SU-DHL-6 (cell line): Measurements from ENCODE around the gene SCFD2.

Experiments used
- H2AFZ ChIP-seq: fragments of 200-600 bp; sonication (generic); 2 replicates; pipeline ENCODE4 v1.6.1; 2014; ENCODE audit warnings: low read depth, mild to moderate bottlenecking, moderate library complexity, mixed read lengths, antibody characterized with exemption, low read length; ENCODE audit not compliant: severe bottlenecking
- H3F3A ChIP-seq: fragments of 200-600 bp; shearing (Covaris generic); 2 replicates; pipeline ENCODE4 v1.6.0; 2016; ENCODE audit warnings: antibody characterized with exemption, mild to moderate bottlenecking; ENCODE audit not compliant: insufficient read depth
- H3K27ac ChIP-seq: fragments of 200-600 bp; sonication (generic); 2 replicates; pipeline ENCODE4 v1.5.1; 2016; ENCODE audit warnings: low read depth, mild to moderate bottlenecking, low read length, moderate library complexity, mixed read lengths
- H3K27me3 ChIP-seq: fragments of 200-600 bp; sonication (generic), shearing (Covaris generic); 2 replicates; pipeline ENCODE4 v1.6.0; 2014; ENCODE audit warnings: mild to moderate bottlenecking, low read length
- H3K36me3 ChIP-seq: fragments of 200-600 bp; sonication (generic); 2 replicates; pipeline ENCODE4 v1.6.1; 2014; ENCODE audit warnings: mild to moderate bottlenecking, low read length, mixed read lengths
- H3K4me2 ChIP-seq: fragments of 300-600, 200-600 bp; shearing (Covaris generic), sonication (generic); 2 replicates; pipeline ENCODE4 v1.6.0; 2014; ENCODE audit warnings: low read length, low read depth, mild to moderate bottlenecking; ENCODE audit not compliant: poor library complexity, severe bottlenecking
- H3K4me3 ChIP-seq: fragments of 200-600 bp; sonication (generic); 2 replicates; pipeline ENCODE4 v1.5.1; 2014; ENCODE audit warnings: antibody characterized with exemption, low read length, mild to moderate bottlenecking, mixed read lengths; ENCODE audit not compliant: insufficient read depth, poor library complexity, severe bottlenecking
- H3K79me2 ChIP-seq: fragments of 200-600 bp; sonication (generic); 2 replicates; pipeline ENCODE4 v1.6.1; 2014; ENCODE audit warnings: mild to moderate bottlenecking, low read length, moderate library complexity; ENCODE audit not compliant: insufficient read depth
- H3K9ac ChIP-seq: fragments of 200-600 bp; sonication (generic); 2 replicates; pipeline ENCODE4 v1.7.0; 2014; ENCODE audit warnings: mild to moderate bottlenecking, low read length
- H3K9me2 ChIP-seq: fragments of 200-600 bp; sonication (generic); replicated peaks from 2 replicates; pipeline ENCODE4 v1.6.1; 2014; ENCODE audit warnings: low read length; ENCODE audit not compliant: insufficient read depth
- H3K9me3 ChIP-seq: fragments of 200-600 bp; sonication (generic); 2 replicates; pipeline ENCODE4 v1.6.1; 2014; ENCODE audit warnings: low read length, mixed read lengths; ENCODE audit not compliant: insufficient read depth
- H4K20me1 ChIP-seq: fragments of 200-600 bp; sonication (generic); 2 replicates; pipeline ENCODE4 v1.6.1; 2014; ENCODE audit warnings: low read depth, mild to moderate bottlenecking, antibody characterized with exemption, low read length, moderate library complexity, mixed read lengths
- CTCF ChIP-seq: fragments of 200-600 bp; sonication (generic); IDR thresholded peaks from one replicate; pipeline ENCODE4 v1.5.1; 2017; ENCODE audit warnings: antibody characterized with exemption, mild to moderate bottlenecking, low read length, moderate library complexity; ENCODE audit not compliant: insufficient read depth, poor library complexity, severe bottlenecking
- EZH2phosphoT487 ChIP-seq: fragments of 200-600 bp; sonication (generic), shearing (Covaris generic); conservative IDR thresholded peaks from 2 replicates; pipeline ENCODE4 v1.6.1; 2018; ENCODE audit warnings: mild to moderate bottlenecking, antibody characterized with exemption, low read length, moderate library complexity, mixed read lengths

SCFD2 gene

GRCh38 chr4:53067125-53067802 is 298.6 kb downstream of the SCFD2 start:
- no peaks in the 10 kb centered on the region for H3K9me3 ChIP-seq

GRCh38 chr4:53066155-53066554 is 299.7 kb downstream of the SCFD2 start:
- no peaks in the 10 kb centered on the region for H3F3A ChIP-seq
- H3K27ac ChIP-seq, result no peak overlapping the region
- H3K4me2 ChIP-seq, result no peak overlapping the region
- H3K27me3 ChIP-seq, result no peaks in the 10 kb centered on the region
- no peak for TF ChIP-seq EZH2phosphoT487
- TF ChIP-seq CTCF, result no peak
- no peaks in the 10 kb centered on the region for H3K9me3 ChIP-seq
- no peak overlapping the region for H2AFZ ChIP-seq
- H4K20me1 ChIP-seq, result no peaks in the 10 kb centered on the region
- H3K36me3 ChIP-seq, result no peaks in the 10 kb centered on the region
- H3K79me2 ChIP-seq, result no peaks in the 10 kb centered on the region
- H3K9me2 ChIP-seq, result no peaks in the 10 kb centered on the region
- no peak overlapping the region for H3K4me3 ChIP-seq
- no peak overlapping the region for H3K9ac ChIP-seq

More at GRCh38 chr4:53067125-53067802, 298.6 kb downstream of the SCFD2 start:
- TF ChIP-seq CTCF (no peak), EZH2phosphoT487 (no peak)
- Histone ChIP-seq H3K9me2 (no peaks in the 10 kb centered on the region), H3K27me3 (no peaks in the 10 kb centered on the region), H3K4me3 (no peak overlapping the region), H3K27ac (no peak overlapping the region), H3K79me2 (no peaks in the 10 kb centered on the region), H3F3A (no peaks in the 10 kb centered on the region), H3K4me2 (no peak overlapping the region), H3K9ac (no peak overlapping the region), H4K20me1 (no peaks in the 10 kb centered on the region), H2AFZ (no peak overlapping the region), H3K36me3 (no peaks in the 10 kb centered on the region)

DNA sequence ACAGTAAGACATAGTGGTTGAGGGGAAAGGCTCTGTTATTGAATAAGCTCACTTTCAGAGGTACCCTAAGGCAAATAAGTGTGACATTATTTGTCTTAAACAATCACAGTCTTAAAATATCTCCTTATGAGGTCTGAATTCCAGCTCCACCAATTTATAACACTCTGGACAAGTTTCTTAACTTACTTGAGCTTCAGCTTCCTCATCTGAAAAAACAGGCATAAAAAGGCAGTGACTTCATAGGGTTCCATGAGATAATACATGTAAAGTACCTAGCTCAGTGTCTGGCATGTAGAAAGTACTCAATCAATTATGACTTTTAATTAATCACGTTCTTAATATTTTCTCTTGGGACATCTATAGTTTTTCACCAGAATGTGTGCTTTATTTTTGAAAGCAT is 301.3 kb downstream of the SCFD2 start:
- H3K9me2 ChIP-seq, result no peaks in the 10 kb centered on the region
- no peak overlapping the region for H3K27ac ChIP-seq
- H3K4me3 ChIP-seq, result no peak overlapping the region
- H3K4me2 ChIP-seq, result no peak overlapping the region
- H3K27me3 ChIP-seq, result no peaks in the 10 kb centered on the region
- H2AFZ ChIP-seq, result no peak overlapping the region
- H3K36me3 ChIP-seq, result no peaks in the 10 kb centered on the region
- H4K20me1 ChIP-seq, result no peaks in the 10 kb centered on the region
- no peaks in the 10 kb centered on the region for H3K9me3 ChIP-seq
- no peaks in the 10 kb centered on the region for H3F3A ChIP-seq
- TF ChIP-seq CTCF, result no peak
- H3K79me2 ChIP-seq, result no peaks in the 10 kb centered on the region
- no peak overlapping the region for H3K9ac ChIP-seq
